GM19397 (cell line): ENCODE results near the gene SAMD8.
A peak's percentile ranks its signal among the peaks of the same experiment; 100 is the strongest.

Source experiments
- ATAC-seq: cut with Tn5 transposase; IDR thresholded peaks from one replicate; pipeline ENCODE4 v1.9.1; 2021; ENCODE audit warnings: mild to moderate bottlenecking, moderate library complexity; ENCODE audit not compliant: unreplicated experiment

The SAMD8 gene

GRCh38 chr10:75111365-75111906, at the start of gene SAMD8:
TSS of gene SAMD8 (plus strand) at chr10:75111656. CDS start at chr10:75150529, 38,873 bp downstream.
- ATAC-seq: peak; percentile 81

DNA sequence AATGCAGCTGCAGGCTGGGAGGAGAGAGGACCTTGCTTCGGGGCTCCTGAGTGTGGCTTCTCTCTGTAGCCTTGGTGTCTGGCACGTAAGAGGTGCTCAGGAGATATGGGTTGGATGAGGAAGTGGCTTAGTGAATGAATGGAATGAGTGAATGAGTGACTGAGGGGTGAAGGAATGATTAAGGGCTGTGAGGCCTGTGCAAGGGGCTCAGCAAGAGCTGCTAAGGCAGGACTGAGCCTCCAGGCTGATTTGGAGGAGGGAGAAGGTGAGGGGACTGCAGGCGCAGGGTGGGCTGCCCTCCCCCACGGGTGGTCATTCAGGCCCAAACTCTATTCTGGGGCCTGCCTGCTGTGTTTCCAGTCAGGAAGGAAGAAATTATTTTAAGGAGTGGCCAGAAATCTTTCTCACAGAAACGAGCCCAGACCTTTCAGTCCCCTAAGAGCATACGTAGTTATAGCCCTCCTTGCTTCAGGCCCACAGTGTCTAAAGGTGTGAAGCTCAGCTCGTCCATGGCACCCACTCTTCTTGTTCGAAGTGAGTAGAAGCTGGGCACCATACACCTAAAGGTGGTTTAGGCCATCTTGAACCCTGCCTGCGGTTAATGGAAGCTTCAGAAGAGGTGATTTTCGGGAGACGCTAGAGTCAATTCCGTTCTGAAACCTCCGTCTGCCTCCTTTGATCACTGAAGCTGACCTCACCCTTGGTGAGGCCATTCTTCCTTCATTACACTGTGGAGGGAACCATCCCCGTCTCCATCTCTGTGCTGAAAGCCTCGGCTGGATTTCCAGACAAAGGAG, 49.5 kb upstream of the SAMD8 start:
- ATAC-seq: no peak

GRCh38 chr10:75062506-75063299, 48.8 kb upstream of the SAMD8 start:
- ATAC-seq: no peak

- ATAC-seq: no peak
Observed at GRCh38 chr10:75063461-75064230, 47.8 kb upstream of the SAMD8 start.

GRCh38 chr10:75065076-75065475, 46.4 kb upstream of the SAMD8 start:
- no peak for ATAC-seq

- no peak for ATAC-seq
Observed at GRCh38 chr10:75066271-75066670, 45.2 kb upstream of the SAMD8 start.

DNA sequence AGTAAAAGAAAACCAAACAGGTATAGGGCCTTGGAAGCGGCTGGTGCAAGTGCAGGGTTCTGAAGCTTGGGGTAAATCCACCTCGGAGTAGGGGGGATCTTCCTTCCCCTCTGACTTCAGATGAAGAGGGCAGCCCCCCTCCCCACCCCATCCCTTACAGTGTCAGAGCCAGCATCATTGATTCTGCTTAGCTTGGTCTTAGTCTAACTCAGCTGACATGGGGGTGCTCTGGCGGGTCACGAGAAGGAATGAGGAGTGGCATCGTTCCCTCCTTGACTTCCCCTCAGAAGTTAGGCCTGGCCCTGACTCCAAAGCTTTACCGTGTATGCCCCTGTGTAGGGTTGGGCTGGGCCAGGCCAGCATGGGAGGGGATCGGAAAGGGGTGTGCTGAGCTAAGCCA, 44.2 kb upstream of the SAMD8 start:
- ATAC-seq: no peak

- no peak for ATAC-seq
Observed at GRCh38 chr10:75068523-75068922, 42.9 kb upstream of the SAMD8 start.

DNA sequence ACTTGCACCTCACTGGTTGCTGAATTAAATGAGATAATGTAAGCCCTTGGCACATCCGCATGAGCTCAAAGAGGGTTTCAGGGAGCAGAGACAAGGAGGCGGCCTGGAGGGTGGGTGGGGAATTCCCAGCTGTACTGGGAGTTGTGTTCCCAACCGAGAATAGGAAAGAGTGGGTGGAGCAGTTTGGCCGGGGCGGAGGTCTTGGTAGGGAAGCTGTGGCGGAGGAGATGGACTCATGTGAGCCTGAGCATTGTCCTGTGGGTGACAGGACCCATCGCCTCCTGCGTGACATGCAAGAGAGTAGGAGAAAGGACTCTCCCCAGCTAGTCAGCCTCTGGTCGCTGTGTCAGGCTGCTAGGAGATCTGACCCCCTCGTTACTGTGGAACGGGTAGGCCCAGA, 41.0 kb upstream of the SAMD8 start:
- no peak for ATAC-seq

DNA sequence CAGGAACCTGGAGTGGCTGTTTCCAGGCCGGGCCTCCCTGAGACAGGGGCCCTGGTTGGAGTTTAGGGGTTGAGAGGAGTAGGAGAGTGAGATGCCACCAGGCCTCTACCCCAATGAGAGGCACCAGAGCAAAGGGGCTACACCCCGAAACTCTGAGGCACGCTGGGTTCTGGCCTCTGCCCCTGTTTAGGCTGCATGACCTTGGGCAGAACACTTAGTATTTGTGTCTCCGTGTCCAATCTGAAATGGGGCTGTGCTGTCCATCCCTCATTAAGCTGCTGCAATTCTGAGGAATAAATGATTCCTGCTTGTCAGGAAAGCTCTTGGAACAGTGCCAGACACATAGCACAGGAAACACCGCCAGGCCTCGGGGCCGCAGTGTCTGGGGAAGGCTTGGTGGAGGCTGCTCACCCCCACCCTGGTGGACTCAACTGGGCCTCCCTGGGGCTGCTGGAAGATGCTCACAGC, 40.5 kb upstream of the SAMD8 start:
- ATAC-seq: no peak

- no peak for ATAC-seq
Observed at GRCh38 chr10:75071756-75072155, 39.7 kb upstream of the SAMD8 start.

GRCh38 chr10:75072727-75073126, 38.7 kb upstream of the SAMD8 start:
- ATAC-seq: no peak

DNA sequence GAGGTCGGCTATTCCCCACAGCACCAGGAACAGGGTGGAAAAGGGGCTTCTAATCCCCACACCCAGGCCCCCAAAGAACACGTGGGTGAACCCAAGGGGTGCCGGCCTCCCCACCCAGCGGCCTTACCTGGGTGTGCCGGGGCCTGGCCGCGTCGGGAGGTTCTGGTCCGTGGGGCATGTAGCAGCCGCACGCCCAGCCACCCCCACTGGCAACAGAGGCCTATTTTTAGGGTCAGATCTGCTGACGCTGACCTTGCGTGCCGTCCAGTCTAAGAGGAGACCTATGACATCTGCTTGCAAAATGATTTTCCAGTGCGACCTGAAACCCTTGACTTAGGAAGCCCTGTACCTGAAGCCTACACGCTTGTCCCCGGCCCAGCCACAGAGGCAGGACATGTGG, 38.0 kb upstream of the SAMD8 start:
- no peak for ATAC-seq

- ATAC-seq: no peak
Observed at GRCh38 chr10:75074711-75075445, 36.6 kb upstream of the SAMD8 start.

DNA sequence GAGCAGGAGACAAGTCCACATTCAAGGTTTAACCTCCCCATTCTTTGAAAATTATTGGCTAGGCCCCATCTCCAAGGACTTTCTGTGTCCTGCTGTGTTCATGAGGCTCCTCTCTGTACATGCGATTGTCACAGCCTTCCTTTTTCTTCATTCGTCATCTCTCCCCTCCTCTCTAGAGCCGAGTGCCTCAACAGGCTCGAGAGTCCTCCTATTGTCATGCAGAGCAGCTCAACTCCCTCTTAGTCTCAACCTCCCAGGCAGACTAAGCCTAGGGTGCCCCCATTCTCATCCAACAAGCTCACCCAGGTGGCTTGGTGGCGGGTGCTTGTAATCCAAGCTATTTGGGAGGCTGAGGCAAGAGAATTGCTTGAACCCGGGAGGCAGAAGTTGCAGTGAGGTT, 35.1 kb upstream of the SAMD8 start:
- no peak for ATAC-seq

GRCh38 chr10:75079436-75080083, 31.9 kb upstream of the SAMD8 start:
- ATAC-seq: no peak

DNA sequence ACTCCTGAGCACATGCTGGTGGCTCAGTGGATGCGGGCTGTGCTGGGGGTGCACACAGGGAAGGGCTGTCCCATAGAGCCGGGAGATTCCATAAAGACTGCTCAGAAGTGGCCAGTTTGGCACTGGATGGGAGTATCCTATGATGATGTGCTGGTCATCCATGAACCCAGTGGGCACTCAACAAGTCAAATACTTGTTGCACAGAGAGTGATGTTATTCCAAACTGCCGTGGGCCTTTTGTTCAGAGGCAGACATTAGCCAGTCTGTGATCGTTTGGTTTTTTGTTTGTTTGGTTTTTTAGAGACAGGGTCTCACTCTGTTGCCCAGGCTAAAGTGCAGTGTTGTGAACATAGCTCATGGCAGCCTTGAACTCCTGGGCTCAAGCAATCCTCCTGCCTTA, 30.9 kb upstream of the SAMD8 start:
- ATAC-seq: no peak

DNA sequence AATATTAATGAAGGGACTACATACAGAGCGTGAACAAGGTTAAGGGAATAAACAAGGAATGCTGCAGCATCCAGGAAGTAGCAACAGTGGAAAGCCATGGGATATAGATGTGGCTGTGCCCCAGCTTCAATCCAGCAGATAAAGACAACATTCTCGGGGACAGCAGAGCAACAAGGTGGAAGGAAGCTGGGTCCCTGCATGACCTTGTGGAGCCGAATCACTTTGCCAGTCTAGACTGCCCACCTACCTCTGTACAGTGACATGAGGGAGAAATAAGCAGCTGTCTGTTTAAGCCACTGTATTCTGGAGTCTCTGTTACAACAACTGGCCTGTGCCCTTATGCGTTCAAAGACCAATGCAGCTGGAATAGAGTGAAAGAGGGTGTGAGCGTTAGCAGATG, 30.1 kb upstream of the SAMD8 start:
- ATAC-seq: no peak

GRCh38 chr10:75083972-75084833, 27.3 kb upstream of the SAMD8 start:
- ATAC-seq: no peak
